Thymus (tissue), 11 donors: Measurements from ENCODE around the gene PLPPR1. TPM values are rescaled to one million over a fixed set of nuclear protein-coding genes. Genes with fewer than 3 reads are reported as not detected.
"Not testable (repeated sequence)": the region's sequence is repeated elsewhere in the genome, so short reads cannot be mapped to it uniquely, and the experiment has no call there.

Source experiments
- DNase-seq, 9 donors: peaks; one replicate each; pipeline ENCODE4 v3.0.0-alpha.2; 2013; ENCODE audit warnings: low spot score in 9 of 9, low read depth in 6 of 9, missing footprints in 1 of 9
- H3K27ac ChIP-seq, 2 donors: one replicate each; pipeline ENCODE4 v1.5.1; 2013; ENCODE audit warnings: control low read depth in 1 of 2, low read depth in 1 of 2, low read length in 1 of 2, mild to moderate bottlenecking in 1 of 2, moderate library complexity in 1 of 2
- H3K27me3 ChIP-seq, 2 donors: one replicate each; pipeline ENCODE4 v1.5.1; 2013; ENCODE audit warnings: low read length in 1 of 2; ENCODE audit not compliant: control insufficient read depth in 2 of 2, insufficient read depth in 1 of 2
- H3K36me3 ChIP-seq, 2 donors: one replicate each; pipeline ENCODE4 v1.5.1; 2013; ENCODE audit warnings: low read length in 1 of 2, mild to moderate bottlenecking in 1 of 2, moderate library complexity in 1 of 2; ENCODE audit not compliant: control insufficient read depth in 2 of 2, insufficient read depth in 2 of 2
- H3K4me1 ChIP-seq, 2 donors: one replicate each; pipeline ENCODE4 v1.5.1; 2013; ENCODE audit warnings: low read length in 2 of 2; ENCODE audit not compliant: control insufficient read depth in 2 of 2, insufficient read depth in 2 of 2
- H3K4me3 ChIP-seq, 2 donors: one replicate each; pipeline ENCODE4 v1.5.1; 2013; ENCODE audit warnings: low read length in 2 of 2, control low read depth in 1 of 2, mild to moderate bottlenecking in 1 of 2
- H3K9me3 ChIP-seq, 2 donors: one replicate each; pipeline ENCODE4 v1.5.1; 2013; ENCODE audit warnings: low read length in 1 of 2, mild to moderate bottlenecking in 1 of 2; ENCODE audit not compliant: control insufficient read depth in 2 of 2, insufficient read depth in 1 of 2
- WGBS: extraction: QIAGEN DNeasy Blood & Tissue Kit; methylation state at CpG from one replicate; pipeline ENCODE4 v1.1.7; 2013; 5-methylcytosine and 5-hydroxymethylcytosine counted together
- polyA plus RNA-seq: library from polyadenylated mRNA; stranded (reverse); fragments of 200-250 nt; gene quantifications from one replicate; pipeline ENCODE4 v1.2.3, GENCODE V29; 2013
- total RNA-seq: library from RNA; stranded (reverse); fragments of 120-200 nt; gene quantifications from one replicate; pipeline ENCODE4 v1.2.4, GENCODE V29; 2013
- donor health status: healthy.

PLPPR1 gene
- total and polyA plus RNA-seq, 2 donors, result 0.25 to 0.38 TPM

GRCh38 chr9:101325053-101325452 lies 296.5 kb downstream of the PLPPR1 start:
- no peak for DNase-seq
- Histone ChIP-seq H3K36me3 (no peaks in the 10 kb centered on the region), H3K4me1 (no peaks in the 10 kb centered on the region), H3K27me3 (no peaks in the 10 kb centered on the region), H3K27ac (no peak overlapping the region), H3K9me3 (no peaks in the 10 kb centered on the region), H3K4me3 (no peak overlapping the region)
- WGBS, result 85% methylated on average over 2 of the region's 2 CpGs

- H3K4me3 ChIP-seq, result no peak overlapping the region
- H3K4me1 ChIP-seq, result no peaks in the 10 kb centered on the region
- WGBS, result 61% methylated on average over 1 of the region's 1 CpG
- no peaks in the 10 kb centered on the region for H3K36me3 ChIP-seq
- DNase-seq, result no peak
- no peaks in the 10 kb centered on the region for H3K9me3 ChIP-seq
- no peak overlapping the region for H3K27ac ChIP-seq
- H3K27me3 ChIP-seq, result no peaks in the 10 kb centered on the region
These were observed 297.5 kb downstream of the PLPPR1 start for GRCh38 chr9:101326035-101326434.

- no peaks in the 10 kb centered on the region for H3K36me3 ChIP-seq
- H3K4me1 ChIP-seq, result no peaks in the 10 kb centered on the region
- no peak overlapping the region for H3K27ac ChIP-seq
- no peak overlapping the region for H3K4me3 ChIP-seq
- no peaks in the 10 kb centered on the region for H3K9me3 ChIP-seq
- 91% methylated on average over 1 of the region's 1 CpG for WGBS
- no peaks in the 10 kb centered on the region for H3K27me3 ChIP-seq
- no peak for DNase-seq
These were observed 298.0 kb downstream of the PLPPR1 start for GRCh38 chr9:101326501-101326900.

- not testable (repeated sequence) for H3K9me3 ChIP-seq, H3K27ac ChIP-seq, DNase-seq, H3K4me3 ChIP-seq, H3K27me3 ChIP-seq, H3K36me3 ChIP-seq, H3K4me1 ChIP-seq
- 79% methylated on average over 3 of the region's 3 CpGs for WGBS
These were observed 298.9 kb downstream of the PLPPR1 start for GRCh38 chr9:101327422-101327909.

- 100% methylated on average over 1 of the region's 1 CpG for WGBS
- Histone ChIP-seq H3K4me3 (no peak overlapping the region), H3K27me3 (no peaks in the 10 kb centered on the region), H3K9me3 (no peaks in the 10 kb centered on the region), H3K27ac (no peak overlapping the region), H3K36me3 (no peaks in the 10 kb centered on the region), H3K4me1 (no peaks in the 10 kb centered on the region)
- no peak for DNase-seq
These were observed 303.8 kb downstream of the PLPPR1 start for GRCh38 chr9:101332362-101332761.

GRCh38 chr9:101333490-101333889 lies 305.0 kb downstream of the PLPPR1 start:
- Histone ChIP-seq H3K4me3 (no peak overlapping the region), H3K27ac (no peak overlapping the region), H3K36me3 (no peaks in the 10 kb centered on the region), H3K27me3 (no peaks in the 10 kb centered on the region), H3K4me1 (no peaks in the 10 kb centered on the region), H3K9me3 (no peaks in the 10 kb centered on the region)
- no peak for DNase-seq
- WGBS, result 91% methylated on average over 4 of the region's 4 CpGs

- Histone ChIP-seq H3K9me3 (no peaks in the 10 kb centered on the region), H3K4me3 (no peak overlapping the region), H3K36me3 (no peaks in the 10 kb centered on the region), H3K4me1 (no peaks in the 10 kb centered on the region), H3K27me3 (no peaks in the 10 kb centered on the region), H3K27ac (no peak overlapping the region)
- DNase-seq, result no peak
- 95% methylated on average over 25 of the region's 25 CpGs for WGBS
These were observed 305.6 kb downstream of the PLPPR1 start for GRCh38 chr9:101333926-101334702.

- DNase-seq, result no peak
- H3K36me3 ChIP-seq, result no peaks in the 10 kb centered on the region
- H3K9me3 ChIP-seq, result no peaks in the 10 kb centered on the region
- H3K4me1 ChIP-seq, result no peaks in the 10 kb centered on the region
- H3K4me3 ChIP-seq, result no peak overlapping the region
- no peak overlapping the region for H3K27ac ChIP-seq
- H3K27me3 ChIP-seq, result no peaks in the 10 kb centered on the region
These were observed 307.6 kb downstream of the PLPPR1 start for GRCh38 chr9:101336091-101336490.

- no peak for DNase-seq
- Histone ChIP-seq H3K4me3 (no peak overlapping the region), H3K27me3 (no peaks in the 10 kb centered on the region), H3K36me3 (no peaks in the 10 kb centered on the region), H3K27ac (no peak overlapping the region), H3K9me3 (no peaks in the 10 kb centered on the region), H3K4me1 (no peaks in the 10 kb centered on the region)
- 87% methylated on average over 2 of the region's 2 CpGs for WGBS
These were observed 308.7 kb downstream of the PLPPR1 start for GRCh38 chr9:101337237-101337636.
